Measurements from ENCODE around the gene GPR82. TPM values are rescaled to one million over a fixed set of nuclear protein-coding genes. Genes with fewer than 3 reads are reported as not detected.
"Not testable (repeated sequence)": the region's sequence is repeated elsewhere in the genome, so short reads cannot be mapped to it uniquely, and the experiment has no call there.

GPR82 gene
- total and polyA plus RNA-seq, 7 donors, result 0.01 to 0.15 (median 0.03) TPM; not detected in 4

- no peak for TF ChIP-seq CTCF (IDR thresholded peaks at IDR 0.05)
- WGBS, 3 donors, result 90 to 98% (median 94%) methylated on average over 5 of the region's 5 CpGs
- DNase-seq, result no peak
- Histone ChIP-seq H3K27me3 (ENCODE audit: insufficient read depth in 3 of 3, low read length in 2 of 3) (peaks cover 0 to 10% (median 0%) of the 10 kb centered on the region in 3 donors), H3K4me3 (no peak overlapping the region), H3K9me3 (peaks cover 9% of the 10 kb centered on the region), H3K36me3 (ENCODE audit: insufficient read depth in 1 of 2, low read depth in 1 of 2) (no peaks in the 10 kb centered on the region), H3K4me1 (no peaks in the 10 kb centered on the region), H3K27ac (no peak overlapping the region)
- intact Hi-C loops (cut with DNase I), result no loop called here
- no peak for ATAC-seq
Observed at GRCh38 chrX:41716222-41716621, 7.8 kb upstream of the GPR82 start.

GRCh38 chrX:41716767-41717473 is 7.1 kb upstream of the GPR82 start:
- intact Hi-C loops (cut with DNase I), result no loop called here
- WGBS, 3 donors, result 87 to 94% (median 91%) methylated on average over 12 of the region's 12 CpGs
- Histone ChIP-seq H3K4me3 (no peak overlapping the region), H3K4me1 (no peaks in the 10 kb centered on the region), H3K36me3 (ENCODE audit: insufficient read depth in 1 of 2, low read depth in 1 of 2) (no peaks in the 10 kb centered on the region), H3K9me3 (peaks cover 9% of the 10 kb centered on the region), H3K27me3 (ENCODE audit: insufficient read depth in 3 of 3, low read length in 2 of 3) (peaks cover 0 to 10% (median 0%) of the 10 kb centered on the region in 3 donors), H3K27ac (no peak overlapping the region)
- no peak for TF ChIP-seq CTCF (IDR thresholded peaks at IDR 0.05)
- ATAC-seq (no peak), DNase-seq (no peak)

DNA sequence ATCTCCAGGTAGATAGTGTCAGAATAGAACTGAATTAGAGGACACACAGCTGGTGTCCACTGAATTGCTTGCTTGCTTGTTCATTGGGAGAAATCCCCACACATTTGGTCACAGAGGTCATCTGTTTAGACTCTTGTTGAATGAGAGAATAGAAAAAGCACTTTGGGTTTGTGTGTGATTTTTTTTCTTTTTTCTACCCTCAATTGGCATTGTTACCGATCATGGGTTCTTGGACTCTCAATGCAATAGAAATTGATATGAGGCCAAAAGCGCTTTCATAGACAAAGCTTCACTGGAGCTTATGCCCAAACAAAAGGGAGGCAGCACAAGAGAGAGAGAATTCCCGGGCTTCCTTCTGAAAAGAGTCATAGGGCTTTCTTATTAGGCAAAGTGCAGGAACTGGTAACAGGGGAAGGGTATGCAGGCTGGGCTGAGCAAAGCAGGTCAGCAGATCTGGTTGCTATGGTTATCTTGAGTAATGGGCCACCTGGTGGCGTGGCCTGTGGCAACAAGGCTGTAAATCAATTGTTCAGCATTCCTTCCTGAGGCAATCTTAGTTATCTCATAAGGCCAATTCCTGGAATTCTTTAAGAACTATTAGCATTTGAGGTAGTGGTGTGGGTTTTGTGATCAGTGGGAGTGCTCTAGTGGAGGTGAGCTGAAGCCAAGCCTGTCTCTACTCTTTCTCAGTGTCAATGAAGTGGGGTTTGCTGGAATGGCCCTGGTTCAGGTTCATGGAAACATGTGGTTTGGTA is 5.3 kb upstream of the GPR82 start:
- H3K9me3 ChIP-seq, result peaks cover 9% of the 10 kb centered on the region
- H3K4me3 ChIP-seq, result no peak overlapping the region
- H3K36me3 ChIP-seq (ENCODE audit: insufficient read depth in 1 of 2, low read depth in 1 of 2), result no peaks in the 10 kb centered on the region
- ATAC-seq, result no peak
- DNase-seq, result no peak
- no peak for TF ChIP-seq CTCF (IDR thresholded peaks at IDR 0.05)
- intact Hi-C loops (cut with DNase I), result no loop called here
- 66 to 78% (median 71%) methylated on average over 4 of the region's 4 CpGs for WGBS, 3 donors
- H3K27ac ChIP-seq, result no peak overlapping the region
- H3K4me1 ChIP-seq, result no peaks in the 10 kb centered on the region
- H3K27me3 ChIP-seq (ENCODE audit: insufficient read depth in 3 of 3, low read length in 2 of 3), result peaks cover 0 to 4% (median 0%) of the 10 kb centered on the region in 3 donors

- H3K27me3 ChIP-seq (ENCODE audit: insufficient read depth in 3 of 3, low read length in 2 of 3); ATAC-seq; H3K36me3 ChIP-seq (ENCODE audit: insufficient read depth in 1 of 2, low read depth in 1 of 2); intact Hi-C loops (cut with DNase I); H3K4me1 ChIP-seq; H3K27ac ChIP-seq; H3K4me3 ChIP-seq; DNase-seq; H3K9me3 ChIP-seq: not testable (repeated sequence)
- 87 to 95% (median 92%) methylated on average over 6 of the region's 6 CpGs for WGBS, 3 donors
Observed at GRCh38 chrX:41719610-41720009, 4.4 kb upstream of the GPR82 start.

DNA sequence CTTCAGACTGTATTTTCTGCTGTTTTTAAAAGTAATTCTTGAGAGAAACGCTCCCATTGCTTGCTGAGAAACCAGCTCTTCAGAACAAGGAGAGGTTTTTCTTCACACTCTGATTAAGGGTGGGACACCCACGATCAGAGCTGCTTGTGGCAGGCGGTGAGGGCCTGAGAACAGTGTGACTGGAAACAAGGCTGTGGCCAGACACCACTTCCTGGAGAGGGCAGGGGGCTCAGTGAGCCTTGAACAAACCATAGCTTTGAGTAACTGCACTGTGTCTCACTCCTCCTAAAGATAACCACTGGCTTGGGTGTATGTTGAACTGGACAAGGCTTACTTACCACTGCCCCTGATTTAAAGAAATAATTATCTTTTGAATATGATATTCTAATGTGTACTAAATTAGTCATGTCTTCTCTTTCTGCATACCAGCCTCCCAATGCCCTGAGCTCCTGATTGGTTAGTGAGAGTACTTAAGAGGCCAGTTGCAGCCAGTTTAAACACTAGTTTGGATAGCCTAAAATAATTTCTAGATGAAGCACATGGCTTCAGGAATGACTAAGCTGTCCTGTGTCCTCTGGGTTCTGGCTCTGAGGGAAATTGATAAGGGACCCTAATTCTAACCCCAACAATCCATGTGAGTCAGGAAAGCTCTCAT is 3.7 kb upstream of the GPR82 start:
- TF ChIP-seq CTCF (IDR thresholded peaks at IDR 0.05), result no peak
- no peaks in the 10 kb centered on the region for H3K4me1 ChIP-seq
- H3K4me3 ChIP-seq, result no peak overlapping the region
- intact Hi-C loops (cut with DNase I), result no loop called here
- DNase-seq (no peak), ATAC-seq (no peak)
- H3K36me3 ChIP-seq (ENCODE audit: insufficient read depth in 1 of 2, low read depth in 1 of 2), result no peaks in the 10 kb centered on the region
- no peaks in the 10 kb centered on the region for H3K27me3 ChIP-seq (ENCODE audit: insufficient read depth in 3 of 3, low read length in 2 of 3)
- WGBS, 3 donors, result 70 to 91% (median 90%) methylated on average over 3 of the region's 3 CpGs
- no peak overlapping the region for H3K27ac ChIP-seq
- peaks cover 9% of the 10 kb centered on the region for H3K9me3 ChIP-seq
